ENCODE measurements around the gene CD300H.

DNA sequence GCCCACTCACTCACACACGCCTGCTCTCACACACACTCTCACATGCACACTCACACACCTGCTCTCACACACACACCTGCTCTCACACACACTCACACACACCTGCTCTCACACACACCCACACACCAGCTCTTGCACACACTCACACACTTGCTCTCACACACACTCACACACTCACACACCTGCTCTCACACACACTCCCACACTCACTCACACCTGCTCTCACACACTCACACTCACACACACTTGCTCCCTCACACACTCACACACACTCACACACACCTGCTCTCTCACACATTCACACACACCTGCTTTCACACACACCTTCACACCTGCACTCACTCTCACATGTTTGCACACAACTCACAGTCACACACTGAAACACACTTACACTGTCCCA is 4.0 kb downstream of the CD300H start:
- TF ChIP-seq, protein P1, sequence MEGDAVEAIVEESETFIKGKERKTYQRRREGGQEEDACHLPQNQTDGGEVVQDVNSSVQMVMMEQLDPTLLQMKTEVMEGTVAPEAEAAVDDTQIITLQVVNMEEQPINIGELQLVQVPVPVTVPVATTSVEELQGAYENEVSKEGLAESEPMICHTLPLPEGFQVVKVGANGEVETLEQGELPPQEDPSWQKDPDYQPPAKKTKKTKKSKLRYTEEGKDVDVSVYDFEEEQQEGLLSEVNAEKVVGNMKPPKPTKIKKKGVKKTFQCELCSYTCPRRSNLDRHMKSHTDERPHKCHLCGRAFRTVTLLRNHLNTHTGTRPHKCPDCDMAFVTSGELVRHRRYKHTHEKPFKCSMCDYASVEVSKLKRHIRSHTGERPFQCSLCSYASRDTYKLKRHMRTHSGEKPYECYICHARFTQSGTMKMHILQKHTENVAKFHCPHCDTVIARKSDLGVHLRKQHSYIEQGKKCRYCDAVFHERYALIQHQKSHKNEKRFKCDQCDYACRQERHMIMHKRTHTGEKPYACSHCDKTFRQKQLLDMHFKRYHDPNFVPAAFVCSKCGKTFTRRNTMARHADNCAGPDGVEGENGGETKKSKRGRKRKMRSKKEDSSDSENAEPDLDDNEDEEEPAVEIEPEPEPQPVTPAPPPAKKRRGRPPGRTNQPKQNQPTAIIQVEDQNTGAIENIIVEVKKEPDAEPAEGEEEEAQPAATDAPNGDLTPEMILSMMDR (IDR thresholded peaks at IDR 0.05): no peak
- no peak for TF ChIP-seq POLR2A (IDR thresholded peaks at IDR 0.05)
